ENCODE measurements around the gene POLR2L.

Gene POLR2L

GRCh38 chr11:855796-856195 is 13.5 kb upstream of the POLR2L start:
- in situ Hi-C loops (cut with MboI; ENCODE audit: low sequenced_read_pairs) = no loop called here

DNA sequence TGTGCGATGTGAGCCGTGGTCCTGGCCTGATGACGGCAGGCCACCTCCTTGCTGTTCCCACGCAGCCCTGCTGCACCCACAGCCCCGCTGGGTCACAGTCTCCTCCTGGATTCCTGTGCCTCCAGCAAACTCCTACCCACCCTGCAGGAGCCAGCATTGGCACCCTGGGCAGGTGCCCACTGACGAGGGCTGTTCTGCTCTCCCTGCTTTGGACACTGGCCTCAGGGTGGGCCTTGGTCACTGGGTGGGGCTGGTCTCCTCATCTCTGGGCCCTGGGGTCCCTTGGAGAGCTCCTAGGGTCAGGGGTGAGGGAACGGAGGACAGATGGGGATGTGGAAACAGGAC is 13.0 kb upstream of the POLR2L start:
- in situ Hi-C loops (cut with MboI; ENCODE audit: low sequenced_read_pairs) = no loop called here

GRCh38 chr11:854601-855329 is 12.4 kb upstream of the POLR2L start:
- in situ Hi-C loops (cut with MboI; ENCODE audit: low sequenced_read_pairs) = no loop called here

GRCh38 chr11:853682-854448 is 11.5 kb upstream of the POLR2L start:
- in situ Hi-C loops (cut with MboI; ENCODE audit: low sequenced_read_pairs) = no loop called here

- in situ Hi-C loops (cut with MboI; ENCODE audit: low sequenced_read_pairs) = no loop called here
These were observed 10.4 kb upstream of the POLR2L start for GRCh38 chr11:852762-853161.

DNA sequence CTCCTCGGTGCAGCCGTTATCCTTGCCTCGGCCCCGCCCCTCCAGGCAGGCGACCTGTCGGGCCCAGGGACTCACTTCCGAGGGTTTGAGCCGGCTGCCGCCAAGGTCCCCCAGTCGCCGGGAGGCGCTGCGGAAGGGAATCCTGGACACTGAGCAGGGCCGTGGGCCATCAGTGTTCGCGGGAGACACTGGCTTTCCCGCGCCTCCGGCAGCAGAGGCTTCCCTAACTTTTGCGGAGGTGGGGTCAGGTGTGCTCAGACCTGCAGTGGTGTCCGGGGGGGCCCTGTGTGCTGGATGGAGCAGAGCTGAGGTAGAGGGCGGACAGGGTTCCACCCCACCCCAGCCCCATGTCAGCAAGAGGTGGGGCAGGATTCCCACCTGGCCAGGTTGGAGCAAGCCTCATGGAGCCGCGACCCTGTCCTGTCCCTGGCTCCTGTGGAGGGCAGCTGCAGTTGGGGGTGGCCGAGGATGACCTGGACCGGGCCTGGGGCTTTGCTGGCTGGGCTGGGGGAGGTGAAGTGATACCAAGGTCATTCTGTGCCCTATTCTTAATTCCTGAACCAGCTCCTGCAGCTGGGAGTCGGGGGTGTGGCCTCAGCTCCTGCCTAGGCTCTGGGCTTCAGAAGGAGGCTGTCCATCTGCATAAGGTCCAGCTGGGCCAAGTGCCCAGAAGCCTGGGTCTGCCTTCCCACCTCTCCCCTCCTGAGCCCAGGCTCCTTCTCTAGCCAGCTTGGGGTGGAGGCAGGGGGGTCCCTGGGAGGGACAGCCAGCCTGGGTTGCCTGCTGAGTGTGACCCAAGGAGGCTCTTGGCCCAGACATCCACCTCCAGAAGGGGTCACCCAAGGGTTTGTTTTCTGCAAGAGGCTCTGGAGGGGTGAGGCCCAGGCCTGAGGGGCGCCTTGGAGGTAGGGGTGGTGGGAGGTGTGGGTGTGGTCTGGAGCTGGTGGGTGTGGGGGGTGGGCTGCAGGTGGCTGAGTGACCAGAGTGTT is 8.7 kb upstream of the POLR2L start:
- in situ Hi-C loops (cut with MboI; ENCODE audit: low sequenced_read_pairs) = no loop called here

DNA sequence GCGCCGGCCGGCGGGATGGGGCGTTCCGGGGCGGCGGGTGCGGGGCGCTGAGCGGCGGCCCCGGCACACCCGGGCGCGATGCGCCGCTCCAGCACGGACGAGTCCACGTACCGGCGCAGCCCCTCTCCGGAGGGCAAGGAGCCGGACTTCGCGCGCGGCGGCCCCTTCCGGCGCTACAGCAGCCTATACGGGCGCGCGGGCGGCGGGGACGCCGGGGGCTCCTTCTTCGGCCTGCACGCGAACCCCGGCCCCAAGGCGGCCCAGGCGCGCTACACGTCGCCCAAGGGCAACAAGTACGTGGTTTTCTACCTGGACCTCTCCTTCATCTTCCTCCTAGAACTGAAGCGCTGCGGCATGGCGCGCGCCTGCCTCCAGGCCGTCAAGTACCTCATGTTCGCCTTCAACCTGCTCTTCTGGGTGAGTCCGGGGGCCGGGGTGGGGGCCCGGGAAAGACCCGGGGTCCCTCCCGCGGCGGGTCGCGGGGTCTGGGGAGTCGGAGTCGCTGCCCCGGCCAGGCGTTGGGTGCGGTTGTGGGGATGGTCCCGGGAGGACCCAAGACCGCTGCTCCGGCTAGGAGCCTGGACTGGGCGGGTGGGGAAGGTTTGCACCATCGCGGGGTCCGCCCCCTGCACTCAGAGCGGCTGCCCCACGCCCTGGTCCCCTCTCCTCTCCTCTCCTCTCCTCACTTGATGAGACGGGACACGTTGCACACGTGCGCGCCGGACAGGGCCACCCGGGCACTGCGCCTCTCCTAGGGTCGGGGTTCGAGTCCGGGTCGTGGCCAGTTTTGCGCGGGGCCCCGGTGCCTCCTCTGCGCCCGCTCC is 7.8 kb upstream of the POLR2L start:
- in situ Hi-C loops (cut with MboI; ENCODE audit: low sequenced_read_pairs) = no loop called here

DNA sequence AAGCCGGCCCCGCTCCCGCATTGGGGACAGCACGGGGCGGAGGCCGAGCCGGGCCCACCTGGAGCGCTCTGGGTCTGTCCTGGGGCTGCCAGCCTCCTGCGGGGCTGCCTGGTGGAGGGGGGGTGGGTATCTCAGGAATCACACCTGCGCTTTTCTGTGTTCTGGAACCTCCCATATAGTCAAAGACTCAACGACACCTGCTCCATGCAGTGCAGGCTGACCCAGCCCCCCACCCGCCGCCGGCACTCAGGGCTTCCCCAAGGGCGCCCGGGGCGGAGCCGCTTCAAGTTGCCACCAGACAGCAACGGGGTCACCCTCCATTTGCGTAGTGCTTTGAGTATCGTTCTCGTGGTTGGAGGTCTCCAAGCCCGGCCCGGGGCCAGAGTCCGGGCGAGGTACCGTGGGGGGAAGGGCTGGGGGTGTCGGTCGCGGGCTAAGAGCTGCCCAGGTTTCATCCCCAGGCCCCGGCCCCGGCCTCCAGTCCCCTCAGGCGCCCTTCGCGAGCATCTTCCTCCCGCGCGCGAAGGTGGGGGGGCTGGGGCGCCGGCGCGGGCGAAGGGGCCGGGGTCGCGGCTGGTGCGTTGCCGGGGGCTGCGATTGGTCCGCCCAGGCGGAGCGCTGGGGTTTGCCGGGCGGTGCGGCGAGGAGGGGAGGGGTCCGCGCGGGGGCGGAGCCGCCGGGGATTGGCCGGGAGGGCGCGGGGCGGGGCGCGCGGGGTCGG is 6.9 kb upstream of the POLR2L start:
- in situ Hi-C loops (cut with MboI; ENCODE audit: low sequenced_read_pairs) = no loop called here

DNA sequence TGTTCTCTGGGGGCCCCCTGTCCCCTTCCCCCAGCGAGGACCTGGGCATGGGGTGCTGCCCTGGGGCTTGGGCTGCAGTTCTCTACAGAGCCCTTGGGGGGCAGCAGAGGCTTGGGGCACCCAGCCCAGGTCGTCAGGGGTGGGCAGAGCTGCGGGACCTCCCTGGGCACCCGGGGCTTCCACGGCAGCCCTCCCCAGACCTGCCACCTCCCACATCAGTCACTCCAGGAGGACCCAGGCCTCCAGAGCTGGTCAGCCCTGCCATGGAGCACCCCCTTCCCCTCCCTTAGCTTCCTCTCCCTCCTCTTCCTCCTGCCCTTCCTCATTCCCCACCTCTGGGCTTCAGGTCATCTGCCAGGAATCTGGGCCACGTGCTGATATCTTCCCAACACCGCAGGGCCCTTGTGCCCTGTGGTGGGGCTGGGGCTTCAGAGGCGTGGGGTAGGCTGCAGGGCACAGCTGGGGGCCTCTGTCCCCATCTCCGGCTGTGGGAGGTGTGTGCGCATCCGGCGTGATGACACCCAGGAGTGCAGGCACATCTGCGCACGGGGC is 6.1 kb upstream of the POLR2L start:
- in situ Hi-C loops (cut with MboI; ENCODE audit: low sequenced_read_pairs) = no loop called here

DNA sequence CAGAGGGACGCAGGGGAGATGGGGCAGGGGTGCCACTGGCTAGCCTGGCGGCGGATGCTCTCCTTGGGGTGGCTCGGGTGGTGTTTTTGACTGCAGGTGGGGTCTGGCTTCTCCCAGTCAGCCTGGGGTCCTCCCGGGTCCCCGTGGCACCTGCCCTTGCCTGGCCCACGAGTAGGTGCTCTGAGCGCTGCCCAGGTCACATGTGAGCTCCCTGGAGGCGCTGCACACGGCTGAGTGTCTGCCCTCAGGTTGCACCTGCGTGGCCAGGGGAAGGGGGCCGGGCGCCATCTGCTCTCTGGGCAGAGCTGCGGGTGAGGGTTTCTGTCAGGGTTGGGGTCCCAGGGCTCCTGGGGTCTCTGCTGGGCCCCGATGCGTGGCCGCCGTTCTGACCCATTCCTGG is 5.5 kb upstream of the POLR2L start:
- in situ Hi-C loops (cut with MboI; ENCODE audit: low sequenced_read_pairs) = no loop called here

DNA sequence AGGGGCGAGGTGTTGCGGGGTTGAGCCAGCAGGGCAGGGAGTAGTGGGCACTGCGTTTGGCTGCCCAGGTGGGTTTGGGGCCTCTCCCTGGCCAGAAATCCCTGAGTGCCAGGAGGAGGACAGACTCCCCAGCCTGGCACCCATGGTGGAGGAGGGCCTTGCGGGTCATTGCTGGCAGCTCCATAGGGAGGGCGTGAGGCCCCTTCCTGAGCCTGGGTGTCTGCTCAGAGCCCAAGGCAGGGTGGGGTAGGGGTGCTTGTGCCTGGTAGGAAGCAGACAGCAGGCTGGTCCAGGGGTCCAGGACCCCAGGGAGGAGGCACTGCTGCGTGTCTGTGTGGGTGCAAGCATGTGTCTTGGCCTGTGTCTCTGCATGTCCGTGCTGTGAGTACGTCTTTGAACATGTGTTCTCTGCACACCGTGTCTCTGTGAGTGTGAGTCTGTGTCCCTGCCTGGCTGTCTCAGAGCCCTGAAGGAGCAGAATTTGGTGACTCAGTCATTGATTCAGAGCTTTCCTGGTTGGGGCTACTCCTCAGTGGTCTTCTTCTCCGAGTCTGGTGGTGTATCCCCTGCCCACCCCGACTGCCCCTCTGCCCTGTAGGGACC is 4.3 kb upstream of the POLR2L start:
- in situ Hi-C loops (cut with MboI; ENCODE audit: low sequenced_read_pairs) = no loop called here

DNA sequence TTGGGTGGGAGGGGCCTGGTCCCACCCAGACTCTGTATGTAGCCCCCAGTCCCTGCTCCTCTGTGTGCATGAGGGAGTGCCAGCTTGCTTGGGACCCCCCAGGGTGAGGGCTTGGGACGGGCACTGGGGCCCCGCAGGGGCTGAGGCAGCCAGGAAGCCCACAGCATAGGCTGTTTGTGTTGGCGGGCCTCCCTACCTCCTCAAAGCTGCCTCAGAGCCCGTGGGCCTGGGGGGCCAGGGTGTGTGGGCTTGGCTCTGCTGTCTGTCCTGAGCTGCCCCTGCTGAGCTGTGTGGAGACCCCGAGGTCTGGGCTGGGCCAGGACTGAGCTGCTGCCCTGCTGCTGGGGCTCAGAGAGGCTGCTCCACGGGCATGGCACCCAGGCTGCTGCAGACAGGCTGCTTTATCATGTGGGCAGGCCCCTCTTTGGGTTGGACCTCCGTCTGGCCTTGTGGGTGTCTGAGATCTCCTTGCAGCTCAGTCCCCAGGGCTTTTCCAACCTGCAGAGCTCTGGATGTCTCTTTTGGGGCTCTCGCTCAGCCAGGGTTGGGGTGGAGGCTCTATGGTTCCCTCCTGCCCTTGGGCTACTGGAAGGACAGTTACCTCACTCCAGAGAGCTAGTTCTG is 3.7 kb upstream of the POLR2L start:
- in situ Hi-C loops (cut with MboI; ENCODE audit: low sequenced_read_pairs) = no loop called here

DNA sequence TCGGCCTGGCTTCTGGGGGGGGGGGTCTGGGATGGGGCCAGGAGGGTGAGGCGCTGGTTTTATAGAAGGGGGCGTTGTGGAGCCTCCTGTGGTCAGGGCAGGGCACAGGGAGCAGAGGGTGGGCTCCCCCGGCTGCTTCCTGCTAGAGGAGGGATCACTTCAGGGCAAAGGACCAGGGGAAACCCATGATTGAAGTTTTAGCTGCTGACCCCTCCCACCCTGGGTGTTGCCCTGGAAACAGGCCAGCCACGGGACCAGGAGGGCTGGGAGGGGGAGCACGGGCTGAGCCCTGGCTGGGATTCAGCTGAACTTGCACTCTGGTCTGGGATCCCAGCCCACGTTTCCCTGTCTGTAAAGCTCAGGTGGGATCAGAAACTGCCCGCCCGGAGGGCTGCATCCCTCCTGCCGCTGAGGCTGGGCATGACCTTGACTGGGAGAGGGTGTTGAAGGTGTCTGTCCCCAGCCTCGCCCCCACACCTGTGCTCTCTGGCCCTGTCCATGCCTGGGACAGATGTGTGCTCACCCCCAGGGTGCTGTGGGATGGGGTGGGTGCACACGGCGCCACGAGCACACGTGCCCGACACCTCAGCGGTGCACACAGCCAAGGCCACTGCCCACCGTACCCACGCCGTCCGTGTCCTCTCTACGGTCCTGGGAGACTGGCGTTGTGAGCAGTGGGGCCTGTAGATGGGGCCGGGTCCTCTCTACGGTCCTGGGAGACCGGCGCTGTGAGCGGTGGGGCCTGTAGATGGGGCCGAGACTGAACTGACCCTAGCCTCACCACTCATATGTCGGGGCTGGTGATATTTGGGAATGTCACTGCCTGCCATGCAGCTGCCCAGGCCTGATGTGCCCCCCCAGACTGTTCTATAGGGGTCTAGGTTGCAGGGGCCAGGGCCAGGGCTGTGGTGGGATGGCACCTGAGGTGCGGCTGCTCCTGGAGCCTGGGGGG is 2.6 kb upstream of the POLR2L start:
- in situ Hi-C loops (cut with MboI; ENCODE audit: low sequenced_read_pairs) = no loop called here

GRCh38 chr11:843818-844692 is 1.7 kb upstream of the POLR2L start:
- in situ Hi-C loops (cut with MboI; ENCODE audit: low sequenced_read_pairs) = no loop called here

GRCh38 chr11:843086-843734 is 881 bp upstream of the POLR2L start:
- in situ Hi-C loops (cut with MboI; ENCODE audit: low sequenced_read_pairs) = no loop called here

DNA sequence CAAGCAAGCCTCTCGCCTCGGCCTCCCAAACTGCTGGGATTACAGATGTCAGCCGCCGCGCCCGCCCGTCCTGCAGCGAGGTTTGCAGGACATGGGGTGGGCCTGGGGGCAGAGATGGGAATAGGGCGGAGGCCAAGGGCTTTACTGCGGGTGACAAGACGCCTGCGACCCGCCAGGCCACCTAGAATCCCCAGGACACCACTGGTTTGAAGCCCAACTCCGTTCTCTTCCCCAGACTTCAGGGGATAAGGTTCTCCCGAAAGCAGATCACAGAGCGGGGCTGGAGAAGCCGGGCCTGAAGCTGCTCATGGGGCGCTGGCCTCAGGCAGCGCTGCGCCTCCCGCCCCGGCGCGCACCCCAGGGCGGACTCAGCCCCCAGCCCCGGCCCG is 354 bp downstream of the POLR2L start:
- in situ Hi-C loops (cut with MboI; ENCODE audit: low sequenced_read_pairs) = no loop called here

Data from HL-60/S4 treated with phorbol 12-myristate 13-acetate at 8.2 ng/mL for 4 days and 3 days (cell line).